Endodermal cell (in vitro differentiated cells): ENCODE measurements around the gene TINAGL1. TPM values are rescaled to one million over a fixed set of nuclear protein-coding genes. Genes with fewer than 3 reads are reported as not detected.

Experiments used
- DNase-seq: peaks from one replicate; pipeline ENCODE4 v3.0.0-alpha.2; 2017
- H3K27ac ChIP-seq: 2 replicates; pipeline ENCODE4 v1.5.1; 2013; ENCODE audit warnings: mild to moderate bottlenecking, low read depth, low read length, moderate library complexity
- H3K27me3 ChIP-seq: 2 replicates; pipeline ENCODE4 v1.6.1; 2013; ENCODE audit warnings: mild to moderate bottlenecking, low read length, moderate library complexity; ENCODE audit not compliant: insufficient read depth, control insufficient read depth, poor library complexity, severe bottlenecking
- H3K36me3 ChIP-seq: 2 replicates; pipeline ENCODE4 v1.7.0; 2013; ENCODE audit warnings: mild to moderate bottlenecking, low read length, moderate library complexity; ENCODE audit not compliant: control insufficient read depth, insufficient read depth
- H3K4me1 ChIP-seq: one replicate; pipeline ENCODE4 v1.7.0; 2013; ENCODE audit warnings: low read length; ENCODE audit not compliant: control insufficient read depth, insufficient read depth
- H3K4me3 ChIP-seq: 2 replicates; pipeline ENCODE4 v1.5.1; 2013; ENCODE audit warnings: mild to moderate bottlenecking, low read length, moderate library complexity
- H3K9ac ChIP-seq: 2 replicates; pipeline ENCODE4 v1.6.1; 2013; ENCODE audit warnings: mild to moderate bottlenecking, low read length, moderate library complexity; ENCODE audit not compliant: poor library complexity, severe bottlenecking; ENCODE audit errors: extremely low read depth
- H3K9me3 ChIP-seq: 2 replicates; pipeline ENCODE4 v1.6.1; 2013; ENCODE audit warnings: mild to moderate bottlenecking, low read length, moderate library complexity; ENCODE audit not compliant: control insufficient read depth
- H3K27ac Mint-ChIP-seq: 2 replicates; pipeline ENCODE4 v1.8.0; 2020; ENCODE audit warnings: mixed read lengths
- H3K27me3 Mint-ChIP-seq: 2 replicates; pipeline ENCODE4 v1.8.0; 2021; ENCODE audit warnings: mild to moderate bottlenecking, mixed read lengths; ENCODE audit not compliant: insufficient read depth
- H3K36me3 Mint-ChIP-seq: 2 replicates; pipeline ENCODE4 v1.8.0; 2020; ENCODE audit warnings: low read depth, mixed read lengths
- H3K4me1 Mint-ChIP-seq: 2 replicates; pipeline ENCODE4 v1.8.0; 2020; ENCODE audit warnings: mixed read lengths
- H3K4me3 Mint-ChIP-seq: 2 replicates; pipeline ENCODE4 v1.8.0; 2020; ENCODE audit warnings: mild to moderate bottlenecking, moderate library complexity, mixed read lengths
- H3K9me3 Mint-ChIP-seq: 2 replicates; pipeline ENCODE4 v1.8.0; 2020; ENCODE audit warnings: mild to moderate bottlenecking, mixed read lengths
- WGBS, 2 experiments: methylation state at CpG; one replicate each; pipeline versions ENCODE4 v1.1.5 to v1.1.7; 2013; ENCODE audit warnings: missing lambda C conversion rate in 2 of 2, mixed read lengths in 1 of 2; ENCODE audit not compliant: insufficient coverage in 1 of 2, insufficient read length in 1 of 2; 5-methylcytosine and 5-hydroxymethylcytosine counted together
- total RNA-seq, 2 donors: library from RNA; stranded (reverse); fragmentation: NEBNext Ultra II Directional in 1 of 2; extraction: Animal tissue kit (Norgen Biotek cat#: 25700) in 1 of 2; gene quantifications; 2 replicates in 1 of 2; 3 replicates in 1 of 2; pipeline ENCODE4 v1.2.1, GENCODE V29; 2021
- TF ChIP-seq, protein P1 (sequence below): fragments of 200-600 bp; sonication (generic); conservative IDR thresholded peaks from 2 replicates; pipeline ENCODE4 v1.5.0; 2021; ENCODE audit warnings: antibody characterized with exemption, mild to moderate bottlenecking

The TINAGL1 gene
- total RNA-seq, 2 donors from 2014 or later = 3.0 to 3.4 TPM

DNA sequence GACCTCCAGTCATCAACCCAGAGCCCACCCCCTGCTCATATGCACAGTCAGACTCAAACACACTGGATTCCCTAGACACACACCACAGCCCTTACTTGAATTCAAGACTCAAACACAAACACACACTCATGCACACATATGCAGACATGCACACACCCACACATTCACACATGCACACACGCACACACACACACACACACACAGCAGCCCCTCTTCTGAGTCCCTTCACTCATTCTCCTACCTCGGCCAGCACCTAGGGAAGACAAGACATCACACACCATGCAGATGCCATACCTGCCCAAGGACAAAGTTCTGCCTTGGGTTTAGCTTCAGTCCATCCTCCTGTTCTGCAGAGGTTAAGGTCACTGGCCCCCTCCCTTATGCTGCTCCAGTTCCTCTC, 39.6 kb downstream of the TINAGL1 start:
- H3K27ac ChIP-seq = no peak overlapping the region
- no peaks in the 10 kb centered on the region for H3K4me1 ChIP-seq
- no peak overlapping the region for H3K9ac ChIP-seq
- peaks cover 8% of the 10 kb centered on the region for H3K9me3 ChIP-seq
- no peak for DNase-seq
- H3K36me3 ChIP-seq = no peaks in the 10 kb centered on the region
- H3K4me3 ChIP-seq = no peak overlapping the region
- Mint-ChIP-seq H3K36me3 (no peaks in the 10 kb centered on the region), H3K27ac (no peak overlapping the region), H3K27me3 (peaks cover 41% of the 10 kb centered on the region), H3K9me3 (peaks cover 4% of the 10 kb centered on the region), H3K4me1 (peaks cover 3% of the 10 kb centered on the region), H3K4me3 (no peak overlapping the region)
- peaks cover 26% of the 10 kb centered on the region for H3K27me3 ChIP-seq
- TF ChIP-seq, protein P1, sequence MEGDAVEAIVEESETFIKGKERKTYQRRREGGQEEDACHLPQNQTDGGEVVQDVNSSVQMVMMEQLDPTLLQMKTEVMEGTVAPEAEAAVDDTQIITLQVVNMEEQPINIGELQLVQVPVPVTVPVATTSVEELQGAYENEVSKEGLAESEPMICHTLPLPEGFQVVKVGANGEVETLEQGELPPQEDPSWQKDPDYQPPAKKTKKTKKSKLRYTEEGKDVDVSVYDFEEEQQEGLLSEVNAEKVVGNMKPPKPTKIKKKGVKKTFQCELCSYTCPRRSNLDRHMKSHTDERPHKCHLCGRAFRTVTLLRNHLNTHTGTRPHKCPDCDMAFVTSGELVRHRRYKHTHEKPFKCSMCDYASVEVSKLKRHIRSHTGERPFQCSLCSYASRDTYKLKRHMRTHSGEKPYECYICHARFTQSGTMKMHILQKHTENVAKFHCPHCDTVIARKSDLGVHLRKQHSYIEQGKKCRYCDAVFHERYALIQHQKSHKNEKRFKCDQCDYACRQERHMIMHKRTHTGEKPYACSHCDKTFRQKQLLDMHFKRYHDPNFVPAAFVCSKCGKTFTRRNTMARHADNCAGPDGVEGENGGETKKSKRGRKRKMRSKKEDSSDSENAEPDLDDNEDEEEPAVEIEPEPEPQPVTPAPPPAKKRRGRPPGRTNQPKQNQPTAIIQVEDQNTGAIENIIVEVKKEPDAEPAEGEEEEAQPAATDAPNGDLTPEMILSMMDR = no peak
- 0 to 43% methylated on average over 1 to 2 of the region's 2 CpGs for WGBS, 2 experiments

DNA sequence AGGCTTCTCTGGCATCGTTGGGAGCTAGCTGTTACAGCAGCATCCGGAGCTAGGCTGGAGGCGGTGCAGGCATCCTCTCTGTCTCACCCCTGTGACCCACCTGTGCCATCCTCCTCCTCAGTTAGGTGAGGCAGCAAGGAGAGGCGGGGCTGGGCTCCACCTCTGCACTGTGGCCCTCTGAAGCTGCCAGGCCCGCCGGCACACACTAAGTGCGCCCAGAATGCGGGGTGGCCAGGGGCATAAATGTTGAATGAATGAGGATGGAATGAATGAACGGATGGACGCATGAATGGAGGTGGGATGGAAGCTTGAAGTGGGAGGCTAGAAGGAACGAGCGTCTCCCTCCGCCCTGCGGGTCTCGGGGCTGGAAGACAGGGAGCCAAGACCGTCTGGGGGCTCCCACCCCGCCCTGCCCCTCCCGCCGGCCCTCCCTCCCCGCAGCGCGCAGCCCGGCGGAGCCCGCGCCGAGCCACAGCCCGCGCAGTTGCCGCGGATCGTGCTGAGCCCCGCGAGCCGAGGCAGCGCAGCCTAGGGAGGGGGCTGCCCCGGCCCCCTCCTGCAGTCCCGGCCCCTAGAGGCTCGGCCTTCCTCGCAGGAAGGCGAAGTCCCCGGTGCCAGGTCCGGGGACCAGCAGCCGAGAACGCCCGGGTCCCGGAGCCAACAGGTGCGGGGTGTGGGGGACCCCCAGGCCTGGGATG, 41.1 kb downstream of the TINAGL1 start, which contains the start of gene HCRTR1:
TSS of gene HCRTR1 (plus strand) at position 472 of the 698 bp plus-strand sequence. CDS start 1,504 bp downstream, outside the sequence.
- Histone ChIP-seq H3K9me3 (no peaks in the 10 kb centered on the region), H3K9ac (no peak within 1 kb of the TSS), H3K27me3 (peaks cover 26% of the 10 kb centered on the region), H3K4me3 (peak within 1 kb of the TSS; percentile 81), H3K27ac (no peak within 1 kb of the TSS), H3K36me3 (no peaks in the 10 kb centered on the region), H3K4me1 (no peaks in the 10 kb centered on the region)
- peaks cover 39% of the 10 kb centered on the region for H3K27me3 Mint-ChIP-seq
- H3K27ac Mint-ChIP-seq = no peak within 1 kb of the TSS
- TF ChIP-seq, protein P1 = no peak
- H3K9me3 Mint-ChIP-seq = no peaks in the 10 kb centered on the region
- H3K4me1 Mint-ChIP-seq = peaks cover 3% of the 10 kb centered on the region
- 8 to 22% methylated on average over 8 to 47 of the region's 48 CpGs for WGBS, 2 experiments
- DNase-seq = peak; percentile 64
- H3K36me3 Mint-ChIP-seq = no peaks in the 10 kb centered on the region
- peak within 1 kb of the TSS; percentile 59 for H3K4me3 Mint-ChIP-seq

DNA sequence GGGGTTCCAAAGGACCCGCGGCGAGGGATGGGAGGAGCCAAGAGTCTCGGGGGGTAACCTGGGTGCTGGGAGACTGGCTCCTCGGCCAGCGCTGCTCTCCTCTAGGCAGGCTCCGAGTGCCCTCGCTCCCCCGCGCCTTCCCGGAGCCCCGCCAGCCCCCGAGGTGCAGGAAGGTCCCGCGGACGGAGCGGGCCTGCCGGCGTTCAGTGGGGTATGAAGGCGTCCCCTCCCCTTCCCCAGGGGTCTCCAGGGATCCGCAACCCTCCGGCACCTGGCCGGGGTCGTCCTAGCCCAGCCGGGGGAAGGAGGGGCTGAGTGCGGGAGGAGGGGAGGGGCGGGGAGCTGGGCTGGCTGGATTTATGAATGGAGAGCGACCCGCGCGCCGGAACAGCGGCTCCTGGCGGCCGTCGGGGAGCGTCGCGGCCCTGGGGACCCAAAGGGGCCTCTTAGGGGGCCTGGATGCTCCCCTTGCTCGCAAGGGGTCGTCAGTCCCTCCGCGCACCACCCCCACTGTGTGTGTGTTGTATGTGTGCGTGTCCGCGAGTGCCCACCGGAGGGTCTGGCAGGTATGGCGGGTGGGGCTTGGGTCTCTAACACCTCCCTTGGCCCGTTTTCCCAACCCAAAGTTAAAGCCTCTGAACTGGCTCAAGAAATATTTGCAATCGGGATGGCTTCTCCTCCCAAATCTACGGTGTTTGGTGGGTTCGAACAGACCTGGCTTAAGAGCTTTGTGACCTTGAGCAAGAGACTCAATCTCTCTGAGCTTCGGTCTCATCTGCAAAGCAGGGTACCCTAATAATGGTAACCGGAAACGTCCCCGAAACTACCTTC, 41.8 kb downstream of the TINAGL1 start:
- H3K9me3 Mint-ChIP-seq = no peaks in the 10 kb centered on the region
- Histone ChIP-seq H3K9ac (no peak overlapping the region), H3K4me1 (no peaks in the 10 kb centered on the region), H3K27me3 (peaks cover 26% of the 10 kb centered on the region), H3K4me3 (peak overlapping the region; percentile 81), H3K9me3 (no peaks in the 10 kb centered on the region), H3K27ac (no peak overlapping the region), H3K36me3 (no peaks in the 10 kb centered on the region)
- H3K4me3 Mint-ChIP-seq = peak overlapping the region; percentile 59
- TF ChIP-seq, protein P1 = peak; percentile 99
- H3K27ac Mint-ChIP-seq = no peak overlapping the region
- H3K4me1 Mint-ChIP-seq = no peaks in the 10 kb centered on the region
- peak; percentile 91 for DNase-seq
- H3K27me3 Mint-ChIP-seq = peaks cover 39% of the 10 kb centered on the region
- 12 to 56% methylated on average over 10 to 56 of the region's 56 CpGs for WGBS, 2 experiments
- H3K36me3 Mint-ChIP-seq = no peaks in the 10 kb centered on the region
